Fibroblast of skin of right biceps (primary cell): ENCODE results near the gene OR10P1.

Source experiments
- DNase-seq: peaks from one replicate; pipeline ENCODE4 v3.0.0-alpha.2; 2013

The OR10P1 gene

DNA sequence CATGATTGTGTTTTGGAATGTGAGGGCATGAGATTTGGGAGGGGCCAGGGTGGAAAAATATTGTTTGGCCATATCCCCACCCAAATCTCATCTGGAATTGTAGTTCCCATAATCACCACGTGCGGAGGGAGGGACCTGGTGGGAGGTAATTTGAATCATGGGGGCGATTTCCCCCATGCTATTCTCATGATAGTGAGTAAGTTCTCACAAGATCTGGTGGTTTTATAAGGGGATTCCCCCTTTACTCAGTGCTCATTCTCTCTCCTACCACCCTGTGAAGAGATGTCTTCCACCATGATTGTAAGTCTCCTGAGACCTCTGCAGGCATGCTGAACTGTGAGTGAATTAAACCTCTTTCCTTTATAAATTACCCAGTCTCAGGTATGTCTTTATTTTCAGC, 15.7 kb downstream of the OR10P1 start:
- DNase-seq = no peak

- no peak for DNase-seq
Measured at GRCh38 chr12:55653031-55653430, 16.3 kb downstream of the OR10P1 start.

DNA sequence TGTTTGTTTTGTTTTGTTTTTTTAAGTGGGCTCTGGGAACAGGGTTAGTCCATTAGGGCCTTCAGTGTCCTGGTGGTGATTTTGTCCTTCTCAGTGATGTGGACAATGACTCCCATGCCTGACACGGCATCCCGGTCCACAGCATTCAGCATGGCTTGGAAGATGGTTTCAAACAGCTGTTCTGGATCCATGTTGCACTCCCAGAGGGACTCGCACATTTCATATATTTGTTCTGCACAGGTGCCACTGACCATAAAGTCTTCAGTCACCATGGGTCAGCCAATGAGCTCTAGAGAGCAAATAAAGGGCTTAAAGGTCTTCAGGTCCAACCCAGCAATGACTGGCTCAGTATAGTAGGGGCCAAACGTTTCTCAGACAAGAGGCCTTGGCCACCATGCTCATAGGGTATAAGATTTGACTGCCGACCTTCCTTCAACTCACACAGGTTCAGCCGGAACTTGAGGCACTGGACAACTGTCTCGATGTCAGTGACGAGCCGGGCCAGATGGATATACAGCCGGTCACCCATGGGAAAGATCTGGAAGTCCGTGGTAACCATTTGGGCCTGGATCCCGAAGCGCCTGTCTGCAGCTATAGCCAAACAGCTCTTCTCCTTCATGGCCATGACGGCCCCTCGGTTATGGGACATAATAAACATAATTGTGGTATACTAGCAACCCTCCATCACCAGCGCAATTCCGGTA, 18.0 kb downstream of the OR10P1 start:
- no peak for DNase-seq

DNA sequence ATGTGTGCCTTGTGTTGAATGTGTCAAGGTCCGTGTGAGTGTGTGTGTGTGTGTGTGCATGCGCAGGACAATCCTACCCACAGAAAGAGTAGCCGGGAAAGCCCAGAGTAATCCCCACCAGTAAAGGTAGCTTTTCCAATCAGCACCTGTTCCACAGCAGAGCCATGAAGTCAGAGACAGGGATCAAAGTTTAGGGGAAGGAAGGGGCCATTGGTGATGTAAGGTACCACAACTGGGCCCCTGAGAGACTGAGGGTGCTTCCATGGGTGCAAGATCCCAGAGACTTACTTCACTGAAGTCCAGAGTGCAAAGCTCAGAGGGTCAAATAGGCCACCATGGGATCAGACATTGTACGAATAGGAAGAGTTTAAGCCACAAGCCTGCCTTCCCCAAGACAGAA, 20.5 kb downstream of the OR10P1 start:
- DNase-seq = no peak

DNA sequence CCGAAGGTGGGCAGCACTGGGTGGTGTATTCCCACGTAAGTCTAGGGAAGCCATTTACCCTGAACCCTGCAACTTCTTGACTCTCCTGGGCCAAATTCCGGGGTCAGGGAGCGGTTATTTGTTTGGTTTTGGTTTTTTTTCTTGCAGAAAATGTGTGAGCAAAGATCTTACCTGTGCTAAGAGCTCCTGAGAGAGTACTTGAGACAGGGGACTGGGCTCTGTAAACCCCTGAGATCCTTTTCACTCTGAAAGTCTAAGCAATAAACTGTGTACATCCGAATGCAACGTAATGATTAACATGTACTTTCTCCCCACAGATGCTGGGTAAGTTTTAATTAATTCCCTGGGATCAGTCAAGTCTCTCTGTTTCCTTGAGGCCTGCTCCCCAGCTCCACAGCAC, 21.5 kb downstream of the OR10P1 start:
- no peak for DNase-seq

- no peak for DNase-seq
Measured at GRCh38 chr12:55658635-55659391, 22.1 kb downstream of the OR10P1 start.

- DNase-seq = peak; percentile 10
Measured at GRCh38 chr12:55659486-55660385, 23.0 kb downstream of the OR10P1 start.

DNA sequence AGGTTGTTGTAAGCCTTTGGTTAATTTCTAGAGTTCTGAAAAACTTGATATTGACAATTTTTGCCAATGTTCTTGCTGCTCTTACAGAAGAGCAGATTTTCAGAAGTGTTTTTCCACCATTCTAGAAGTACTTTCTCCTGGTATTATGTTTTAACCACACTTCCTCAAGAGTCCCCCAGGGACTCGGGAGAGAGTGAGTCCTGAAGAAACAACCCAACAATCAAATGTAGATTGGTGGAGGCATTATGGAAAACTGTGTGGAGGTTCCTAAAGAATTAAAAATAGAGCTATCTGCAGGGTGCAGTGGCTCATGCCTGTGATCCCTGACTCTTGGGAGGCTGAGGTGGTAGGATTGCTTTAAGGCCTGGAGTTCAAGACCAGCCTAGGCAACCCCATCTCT, 26.7 kb downstream of the OR10P1 start:
- no peak for DNase-seq

- DNase-seq = no peak
Measured at GRCh38 chr12:55664826-55665225, 28.1 kb downstream of the OR10P1 start.

DNA sequence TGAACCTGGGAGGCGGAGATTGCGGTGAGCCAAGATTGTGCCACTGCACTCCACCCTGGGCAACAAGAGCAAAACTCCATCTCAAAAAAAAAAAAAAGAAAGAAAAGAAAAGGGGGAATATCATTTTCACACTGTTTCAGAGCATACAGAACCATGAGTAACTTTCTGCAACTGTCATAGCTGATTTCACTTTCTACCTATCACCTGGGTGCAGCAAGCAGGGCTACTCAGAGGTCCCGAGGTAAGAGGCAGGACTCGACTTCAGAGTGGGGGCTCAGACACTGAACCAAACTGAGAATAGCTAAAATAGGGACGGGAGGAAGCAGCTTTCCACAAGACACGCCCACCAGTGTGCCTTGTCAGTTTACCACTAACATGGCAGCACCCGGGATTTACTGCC, 29.8 kb downstream of the OR10P1 start:
- no peak for DNase-seq

DNA sequence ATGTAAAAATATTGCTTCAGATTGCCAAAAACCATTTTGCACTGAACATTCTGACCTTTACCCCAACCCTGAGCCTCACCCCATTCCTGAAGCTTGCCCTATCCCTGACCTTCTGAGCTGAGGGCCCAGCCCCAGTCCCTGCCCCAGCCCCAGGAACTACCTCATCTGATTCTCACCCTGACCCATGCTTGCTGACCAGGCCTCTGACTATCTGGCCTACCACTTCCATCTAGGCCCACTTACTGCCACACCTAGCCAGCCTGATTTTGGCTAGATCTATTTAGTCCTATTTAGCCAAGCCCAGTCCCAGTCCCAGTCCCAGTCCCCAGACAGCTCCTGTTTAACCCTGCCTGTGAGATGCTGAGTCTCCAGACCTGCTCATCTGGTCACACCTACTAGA, 33.6 kb downstream of the OR10P1 start:
- no peak for DNase-seq

DNA sequence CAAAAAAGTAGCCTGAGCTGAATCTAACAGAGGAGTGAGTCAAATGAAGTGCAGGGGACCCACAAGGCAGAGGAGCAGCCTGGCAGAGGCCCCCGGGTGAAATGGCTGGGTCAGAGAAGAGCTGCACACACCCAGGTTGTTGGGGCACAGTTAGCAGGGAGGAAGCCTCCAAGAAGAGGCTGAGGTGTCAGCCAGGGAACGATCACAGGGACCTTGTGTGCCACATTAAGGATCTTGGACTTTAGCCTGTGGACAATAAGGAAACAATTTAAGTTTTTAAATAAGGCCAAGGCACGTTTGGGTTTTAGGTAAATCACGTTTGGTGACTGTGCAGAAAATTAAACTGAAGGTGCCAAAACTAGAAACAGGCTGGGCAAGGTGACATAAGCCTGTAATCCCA, 35.1 kb downstream of the OR10P1 start:
- DNase-seq = no peak

DNA sequence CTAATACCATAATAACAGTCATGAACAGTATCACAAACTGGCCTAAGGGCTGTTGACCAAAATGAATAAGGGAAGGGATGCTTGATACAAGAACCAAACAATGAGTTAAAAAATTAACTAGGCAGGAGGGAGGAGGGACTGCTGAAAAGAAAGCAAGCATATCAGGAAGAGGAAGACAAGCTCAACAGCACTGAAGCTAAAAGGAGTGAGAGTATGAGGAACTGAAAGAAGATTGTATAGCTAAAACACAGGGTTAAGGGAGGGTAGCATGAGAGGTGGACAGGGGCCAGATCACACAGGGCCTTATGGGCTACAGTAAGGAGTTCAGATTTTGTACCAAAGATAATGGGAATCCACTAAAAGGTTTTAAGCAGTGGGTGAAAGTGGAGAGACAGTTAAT, 36.9 kb downstream of the OR10P1 start:
- DNase-seq = no peak

- no peak for DNase-seq
Measured at GRCh38 chr12:55675666-55676065, 39.0 kb downstream of the OR10P1 start.

GRCh38 chr12:55676707-55677106, 40.0 kb downstream of the OR10P1 start:
- DNase-seq = no peak

DNA sequence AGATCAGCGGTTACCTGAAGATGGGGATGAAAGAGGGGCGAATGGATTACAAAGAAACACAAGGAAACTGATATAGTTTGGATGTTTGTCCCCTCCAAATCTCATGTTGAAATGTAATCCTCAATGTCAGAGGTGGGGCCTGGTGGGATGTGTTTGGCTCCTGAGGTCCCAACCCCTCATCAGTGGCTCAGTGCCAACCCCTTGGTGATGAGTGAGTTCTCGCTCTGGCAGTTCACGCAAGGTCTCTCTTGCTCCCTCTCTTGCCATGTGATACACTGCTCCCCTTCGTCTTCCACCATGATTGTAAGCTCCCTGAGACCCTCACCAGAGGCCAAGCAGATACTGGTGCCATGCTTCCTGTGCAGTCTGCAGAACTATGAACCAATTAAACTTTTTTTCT, 43.0 kb downstream of the OR10P1 start:
- no peak for DNase-seq

DNA sequence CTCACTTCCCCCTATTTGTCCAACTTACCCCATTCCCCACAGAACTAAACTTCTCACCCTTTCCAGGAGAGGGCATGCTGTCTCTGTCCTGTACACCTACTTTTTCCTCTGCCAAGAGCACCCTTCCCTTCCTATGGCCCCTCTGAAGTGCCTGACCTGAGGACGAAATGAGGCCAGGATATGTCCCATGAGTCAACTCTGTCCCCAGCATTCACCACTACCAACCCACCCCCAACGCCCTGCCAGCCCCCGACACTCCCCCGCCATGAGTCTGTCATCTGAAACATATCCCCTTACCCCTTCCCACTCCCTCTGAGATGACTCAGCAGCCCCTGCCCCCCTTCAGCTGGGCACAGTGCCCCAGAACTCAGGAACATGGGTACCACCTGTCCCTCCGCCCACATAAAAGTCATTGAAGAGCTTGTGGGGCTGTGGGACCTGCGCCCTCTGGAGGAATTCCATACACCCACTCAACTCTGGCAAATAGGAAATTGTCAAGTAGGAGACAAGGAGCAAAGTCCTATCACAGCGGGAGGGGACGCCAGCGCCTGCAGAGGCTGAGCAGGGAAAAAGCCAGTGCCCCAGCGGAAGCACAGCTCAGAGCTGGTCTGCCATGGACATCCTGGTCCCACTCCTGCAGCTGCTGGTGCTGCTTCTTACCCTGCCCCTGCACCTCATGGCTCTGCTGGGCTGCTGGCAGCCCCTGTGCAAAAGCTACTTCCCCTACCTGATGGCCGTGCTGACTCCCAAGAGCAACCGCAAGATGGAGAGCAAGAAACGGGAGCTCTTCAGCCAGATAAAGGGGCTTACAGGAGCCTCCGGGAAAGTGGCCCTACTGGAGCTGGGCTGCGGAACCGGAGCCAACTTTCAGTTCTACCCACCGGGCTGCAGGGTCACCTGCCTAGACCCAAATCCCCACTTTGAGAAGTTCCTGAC, 44.7 kb downstream of the OR10P1 start:
- peak; percentile 55 for DNase-seq

- no peak for DNase-seq
Measured at GRCh38 chr12:55682087-55682796, 45.5 kb downstream of the OR10P1 start.

- DNase-seq = no peak
Measured at GRCh38 chr12:55683676-55684075, 47.0 kb downstream of the OR10P1 start.

- DNase-seq = no peak
Measured at GRCh38 chr12:55684761-55685370, 48.2 kb downstream of the OR10P1 start.

DNA sequence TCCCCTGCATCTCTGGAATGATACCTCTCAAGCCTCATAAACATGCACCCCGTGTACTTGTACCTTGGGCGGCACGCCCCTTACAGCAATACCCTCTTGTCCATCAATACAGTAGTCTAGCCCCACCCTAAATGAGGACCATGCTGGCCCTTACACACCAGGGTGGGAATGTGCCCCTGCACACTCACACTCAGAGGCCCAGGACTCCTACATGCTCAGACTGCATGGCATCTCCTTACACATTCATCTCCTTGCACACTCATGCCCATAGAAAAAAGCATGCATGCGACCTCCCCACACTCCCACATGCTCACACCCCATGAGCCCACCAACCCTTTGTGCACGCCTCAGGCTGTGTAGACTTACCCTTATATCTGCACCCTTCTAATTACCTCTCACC, 49.0 kb downstream of the OR10P1 start:
- DNase-seq = no peak
